Fibroblast of the conjunctiva (primary cell): ENCODE measurements around the gene GMEB2.
"Not testable (repeated sequence)": the region's sequence is repeated elsewhere in the genome, so short reads cannot be mapped to it uniquely, and the experiment has no call there.

Experiments
- DNase-seq: peaks from one replicate; pipeline ENCODE4 v3.0.0-alpha.2; 2010; ENCODE audit warnings: low read depth

GMEB2 gene

GRCh38 chr20:63571087-63571478 is 55.8 kb downstream of the GMEB2 start:
- not testable (repeated sequence) for DNase-seq

- no peak for DNase-seq
Measured at GRCh38 chr20:63570281-63571086, 56.4 kb downstream of the GMEB2 start.

- no peak for DNase-seq
Measured at GRCh38 chr20:63568986-63569949, 57.6 kb downstream of the GMEB2 start.

- no peak for DNase-seq
Measured at GRCh38 chr20:63568170-63568981, 58.5 kb downstream of the GMEB2 start.

- DNase-seq, result no peak
Measured at GRCh38 chr20:63567386-63568169, 59.3 kb downstream of the GMEB2 start.

- no peak for DNase-seq
Measured at GRCh38 chr20:63567136-63567385, 59.8 kb downstream of the GMEB2 start.

GRCh38 chr20:63566395-63567135 is 60.3 kb downstream of the GMEB2 start:
- no peak for DNase-seq

GRCh38 chr20:63565699-63566335 is 61.1 kb downstream of the GMEB2 start:
- no peak for DNase-seq

- DNase-seq, result no peak
Measured at GRCh38 chr20:63565021-63565698, 61.7 kb downstream of the GMEB2 start.

- no peak for DNase-seq
Measured at GRCh38 chr20:63564036-63564810, 62.7 kb downstream of the GMEB2 start.

GRCh38 chr20:63563225-63563935 is 63.5 kb downstream of the GMEB2 start:
- DNase-seq, result no peak

- DNase-seq, result no peak
Measured at GRCh38 chr20:63562461-63563224, 64.3 kb downstream of the GMEB2 start.

- no peak for DNase-seq
Measured at GRCh38 chr20:63561624-63562396, 65.1 kb downstream of the GMEB2 start.

- DNase-seq, result no peak
Measured at GRCh38 chr20:63560856-63561609, 65.9 kb downstream of the GMEB2 start.

- DNase-seq, result no peak
Measured at GRCh38 chr20:63560333-63560805, 66.5 kb downstream of the GMEB2 start.
